Thyroid gland (tissue), 4 donors: ENCODE measurements around the gene ZCWPW1. TPM values are rescaled to one million over a fixed set of nuclear protein-coding genes. Genes with fewer than 3 reads are reported as not detected.

Source experiments
- DNase-seq, 2 donors: peaks; one replicate each; pipeline ENCODE4 v3.0.0-alpha.2; 2019
- H3K27ac ChIP-seq, 3 donors: fragments of 200-600 bp; sonication (generic); 1 replicate in 2 of 3; 2 replicates in 1 of 3; pipeline ENCODE4 v1.5.1; 2016 to 2019; ENCODE audit warnings: mild to moderate bottlenecking in 1 of 3, moderate library complexity in 1 of 3
- H3K27me3 ChIP-seq: fragments of 200-600 bp; sonication (generic); one replicate; pipeline ENCODE4 v1.5.1; 2019
- H3K36me3 ChIP-seq, 2 donors: fragments of 200-600 bp; sonication (generic); one replicate each; pipeline ENCODE4 v1.5.1; 2016 to 2019
- H3K4me1 ChIP-seq, 2 donors: fragments of 200-600 bp; sonication (generic); one replicate each; pipeline ENCODE4 v1.5.1; 2017 to 2019
- H3K4me3 ChIP-seq, 3 donors: fragments of 200-600 bp; sonication (generic); replicated peaks in 1 of 3; 1 replicate in 2 of 3; 2 replicates in 1 of 3; pipeline ENCODE4 v1.5.1; 2016; ENCODE audit warnings: mild to moderate bottlenecking in 1 of 3
- H3K9me3 ChIP-seq: fragments of 200-600 bp; sonication (generic); one replicate; pipeline ENCODE4 v1.5.1; 2017
- POLR2A ChIP-seq, 2 donors: fragments of 450-650 bp; IDR thresholded peaks; one replicate each; pipeline ENCODE4 v1.6.1; 2017; ENCODE audit warnings: antibody characterized with exemption in 2 of 2, mild to moderate bottlenecking in 2 of 2, moderate library complexity in 1 of 2
- WGBS, 2 donors: methylation state at CpG; one replicate each; pipeline ENCODE4 v1.1.5; 2017; 5-methylcytosine and 5-hydroxymethylcytosine counted together
- intact Hi-C: fragments of 100-400 bp; cut with DNase I; formaldehyde crosslinking; loops from one replicate; pipeline ENCODE4 v1.15.1; 2023
- total RNA-seq, 4 donors: library from RNA; depleted of rRNA; stranded (reverse); fragments of >200 nt; gene quantifications; one replicate each; pipeline ENCODE4 v1.2.3, GENCODE V29; 2016
- TF ChIP-seq, protein P1 (sequence below), 6 experiments: fragments of 200-600 bp in 3 of 6; fragments of 450-650 bp in 3 of 6; sonication (generic) in 3 of 6; IDR thresholded peaks; one replicate each; pipeline ENCODE4 v1.5.1; 2016 to 2019; ENCODE audit warnings: antibody characterized with exemption in 6 of 6, mild to moderate bottlenecking in 2 of 6, inconsistent platforms in 1 of 6, moderate library complexity in 1 of 6

The ZCWPW1 gene
- total RNA-seq, 4 donors from 2014 or later = 3.6 to 7.1 (median 4.3) TPM

DNA sequence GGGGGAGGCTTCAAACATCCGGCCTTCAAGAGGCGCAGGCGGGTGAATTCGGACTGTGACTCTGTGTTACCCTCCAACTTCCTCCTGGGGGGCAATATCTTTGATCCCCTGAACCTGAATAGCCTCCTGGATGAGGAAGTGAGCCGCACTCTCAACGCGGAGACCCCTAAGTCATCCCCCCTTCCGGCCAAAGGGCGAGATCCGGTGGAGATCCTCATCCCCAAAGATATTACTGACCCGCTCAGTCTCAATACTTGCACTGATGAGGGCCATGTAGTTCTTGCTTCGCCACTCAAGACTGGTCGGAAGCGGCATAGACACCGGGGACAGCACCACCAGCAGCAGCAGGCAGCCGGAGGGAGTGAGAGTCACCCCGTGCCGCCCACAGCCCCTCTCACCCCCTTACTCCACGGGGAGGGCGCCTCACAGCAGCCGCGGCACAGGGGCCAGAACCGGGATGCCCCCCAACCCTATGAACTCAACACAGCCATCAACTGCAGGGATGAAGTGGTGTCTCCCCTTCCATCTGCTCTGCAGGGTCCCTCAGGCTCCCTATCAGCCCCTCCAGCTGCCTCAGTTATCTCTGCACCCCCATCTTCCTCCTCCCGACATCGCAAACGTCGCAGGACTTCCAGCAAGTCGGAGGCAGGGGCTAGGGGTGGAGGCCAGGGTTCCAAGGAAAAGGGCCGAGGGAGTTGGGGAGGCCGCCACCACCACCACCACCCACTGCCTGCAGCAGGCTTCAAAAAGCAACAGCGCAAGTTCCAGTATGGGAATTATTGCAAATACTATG is 2.2 kb upstream of the ZCWPW1 start:
- TF ChIP-seq, protein P1, sequence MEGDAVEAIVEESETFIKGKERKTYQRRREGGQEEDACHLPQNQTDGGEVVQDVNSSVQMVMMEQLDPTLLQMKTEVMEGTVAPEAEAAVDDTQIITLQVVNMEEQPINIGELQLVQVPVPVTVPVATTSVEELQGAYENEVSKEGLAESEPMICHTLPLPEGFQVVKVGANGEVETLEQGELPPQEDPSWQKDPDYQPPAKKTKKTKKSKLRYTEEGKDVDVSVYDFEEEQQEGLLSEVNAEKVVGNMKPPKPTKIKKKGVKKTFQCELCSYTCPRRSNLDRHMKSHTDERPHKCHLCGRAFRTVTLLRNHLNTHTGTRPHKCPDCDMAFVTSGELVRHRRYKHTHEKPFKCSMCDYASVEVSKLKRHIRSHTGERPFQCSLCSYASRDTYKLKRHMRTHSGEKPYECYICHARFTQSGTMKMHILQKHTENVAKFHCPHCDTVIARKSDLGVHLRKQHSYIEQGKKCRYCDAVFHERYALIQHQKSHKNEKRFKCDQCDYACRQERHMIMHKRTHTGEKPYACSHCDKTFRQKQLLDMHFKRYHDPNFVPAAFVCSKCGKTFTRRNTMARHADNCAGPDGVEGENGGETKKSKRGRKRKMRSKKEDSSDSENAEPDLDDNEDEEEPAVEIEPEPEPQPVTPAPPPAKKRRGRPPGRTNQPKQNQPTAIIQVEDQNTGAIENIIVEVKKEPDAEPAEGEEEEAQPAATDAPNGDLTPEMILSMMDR (IDR thresholded peaks at IDR 0.05) = no peak
- TF ChIP-seq POLR2A (IDR thresholded peaks at IDR 0.05) = no peak
- H3K4me3 ChIP-seq = peak overlapping the region; percentile 36 to 89 (median 88)
- WGBS, 2 donors = 19% methylated on average over 24 to 27 of the region's 31 CpGs
- intact Hi-C loops = no loop called here
- peaks cover 17 to 20% of the 10 kb centered on the region in 2 donors for H3K36me3 ChIP-seq
- peak; percentile 47 to 49 for DNase-seq
- H3K27me3 ChIP-seq = no peaks in the 10 kb centered on the region
- H3K9me3 ChIP-seq = no peaks in the 10 kb centered on the region
- H3K4me1 ChIP-seq = peaks cover 39 to 57% of the 10 kb centered on the region in 2 donors
- H3K27ac ChIP-seq = peak overlapping the region; percentile 99 to 100 (median 99)

DNA sequence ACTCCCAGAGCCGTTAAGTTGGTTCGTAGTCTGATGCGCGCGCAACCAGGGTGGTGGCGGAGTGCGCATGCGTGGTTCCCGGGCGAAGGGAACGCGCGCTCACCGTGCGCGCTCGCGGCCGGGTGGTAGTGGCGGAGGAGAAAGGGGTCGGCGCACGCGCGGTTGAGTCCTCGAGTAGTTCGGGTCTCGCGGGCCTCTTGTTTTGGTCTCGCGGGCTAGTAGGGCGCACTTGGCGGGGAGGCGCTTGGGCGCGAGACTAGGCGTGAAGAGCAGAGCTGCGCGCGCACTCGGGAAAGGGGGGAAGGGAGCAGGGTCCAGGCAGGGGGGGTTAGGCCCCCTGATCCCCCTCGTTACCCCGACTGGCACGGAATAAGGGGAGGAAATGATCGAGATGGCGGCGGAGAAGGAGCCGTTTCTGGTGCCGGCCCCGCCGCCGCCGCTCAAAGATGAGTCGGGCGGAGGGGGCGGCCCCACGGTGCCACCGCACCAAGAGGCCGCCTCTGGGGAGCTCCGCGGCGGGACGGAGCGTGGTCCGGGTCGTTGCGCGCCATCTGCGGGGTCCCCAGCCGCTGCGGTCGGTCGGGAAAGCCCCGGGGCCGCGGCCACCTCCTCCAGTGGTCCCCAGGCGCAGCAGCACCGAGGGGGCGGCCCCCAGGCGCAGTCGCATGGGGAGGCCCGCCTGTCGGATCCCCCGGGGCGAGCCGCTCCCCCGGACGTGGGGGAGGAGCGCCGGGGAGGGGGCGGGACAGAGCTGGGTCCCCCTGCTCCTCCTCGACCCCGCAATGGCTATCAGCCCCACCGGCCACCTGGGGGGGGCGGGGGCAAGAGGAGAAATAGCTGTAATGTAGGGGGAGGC is 1.4 kb upstream of the ZCWPW1 start, which contains the start of gene MEPCE:
Gene MEPCE (plus strand): TSS at position 195 of the 856 bp plus-strand sequence. CDS start 188 bp downstream, at position 383.
- Histone ChIP-seq H3K4me1 (peaks cover 34 to 51% of the 10 kb centered on the region in 2 donors), H3K9me3 (no peaks in the 10 kb centered on the region), H3K36me3 (peaks cover 17 to 20% of the 10 kb centered on the region in 2 donors), H3K27ac (peak within 1 kb of the TSS; percentile 99 to 100 (median 99)), H3K4me3 (peak within 1 kb of the TSS; percentile 36 to 89 (median 88)), H3K27me3 (no peaks in the 10 kb centered on the region)
- TF ChIP-seq, protein P1 (IDR thresholded peaks at IDR 0.05) = no peak
- peak in 1 of 2 donors; percentile 82 for TF ChIP-seq POLR2A (IDR thresholded peaks at IDR 0.05)
- DNase-seq = peak; percentile 97 to 98
- intact Hi-C loops = no loop called here
- 0% methylated on average over 36 to 39 of the region's 95 CpGs for WGBS, 2 donors

DNA sequence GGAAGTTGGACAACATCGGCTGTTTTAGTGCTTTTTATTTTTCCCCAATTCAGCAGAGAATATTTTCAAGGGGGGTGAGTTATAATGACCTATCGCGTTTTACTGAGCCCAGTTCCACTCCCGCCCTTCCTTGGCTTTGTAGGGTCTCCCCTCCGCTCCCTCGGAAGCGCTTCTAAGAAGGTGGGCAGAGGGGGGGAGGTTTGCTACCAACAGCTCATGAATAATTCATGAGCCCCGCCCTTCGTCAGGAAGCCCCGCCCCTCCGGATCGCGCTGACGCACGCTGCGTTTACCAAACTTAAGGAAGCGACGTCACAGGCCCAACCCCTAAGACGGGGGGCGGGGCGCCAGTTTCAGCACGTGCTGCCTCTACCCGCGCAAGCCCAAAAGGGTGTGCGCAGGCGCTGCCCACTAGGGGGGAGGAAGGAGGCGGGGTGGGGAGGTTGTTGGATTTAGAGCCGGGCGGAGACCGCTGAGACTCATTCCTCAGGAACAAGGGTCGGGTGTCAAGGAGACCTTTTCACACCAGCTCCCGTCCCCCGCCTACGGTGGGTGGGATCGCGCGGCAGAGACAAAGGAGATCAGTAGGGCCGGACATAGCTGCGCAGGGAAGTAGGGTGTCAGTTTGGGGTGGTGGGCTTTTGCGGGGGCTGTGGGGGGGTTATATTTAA is 599 bp upstream of the ZCWPW1 start:
- peak; percentile 74 to 79 for TF ChIP-seq POLR2A (IDR thresholded peaks at IDR 0.05)
- TF ChIP-seq, protein P1 (IDR thresholded peaks at IDR 0.05) = peak in 3 of 6 experiments; percentile 36 to 45 (median 41)
- intact Hi-C loops = no loop called here
- 1% methylated on average over 22 to 37 of the region's 40 CpGs for WGBS, 2 donors

DNA sequence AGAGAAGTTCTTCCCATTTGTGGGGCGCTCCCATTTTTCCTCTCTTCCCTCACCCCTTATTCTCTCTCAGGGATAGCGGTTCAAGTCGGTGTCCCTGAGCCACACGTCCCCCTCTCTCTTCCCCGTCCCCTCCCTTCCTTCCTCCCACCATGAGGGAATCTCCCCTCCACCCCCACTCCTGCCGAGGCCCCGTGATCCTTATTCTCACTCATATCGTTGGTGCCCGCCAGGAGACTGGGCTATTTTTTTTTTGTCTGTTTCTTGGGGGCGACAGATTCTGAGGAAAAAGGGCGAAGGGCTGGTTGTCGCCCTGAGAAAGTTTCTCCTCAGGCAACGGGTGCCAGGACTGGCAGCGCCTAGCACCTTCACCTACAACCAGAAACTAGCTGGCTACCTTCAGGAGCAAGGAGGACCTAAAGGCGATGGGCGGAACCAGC is 723 bp downstream of the ZCWPW1 start:
- intact Hi-C loops = no loop called here
- 42 to 48% methylated on average over 16 of the region's 16 CpGs for WGBS, 2 donors

More for the DNA sequence above, 599 bp upstream of the ZCWPW1 start:
- no peaks in the 10 kb centered on the region for H3K27me3 ChIP-seq
- H3K9me3 ChIP-seq = no peaks in the 10 kb centered on the region
- DNase-seq = peak; percentile 100
- H3K4me1 ChIP-seq = peaks cover 31 to 43% of the 10 kb centered on the region in 2 donors
- H3K4me3 ChIP-seq = peak overlapping the region; percentile 36 to 89 (median 88)
- H3K27ac ChIP-seq = peak overlapping the region; percentile 99 to 100 (median 99)
- peaks cover 9 to 13% of the 10 kb centered on the region in 2 donors for H3K36me3 ChIP-seq

DNA sequence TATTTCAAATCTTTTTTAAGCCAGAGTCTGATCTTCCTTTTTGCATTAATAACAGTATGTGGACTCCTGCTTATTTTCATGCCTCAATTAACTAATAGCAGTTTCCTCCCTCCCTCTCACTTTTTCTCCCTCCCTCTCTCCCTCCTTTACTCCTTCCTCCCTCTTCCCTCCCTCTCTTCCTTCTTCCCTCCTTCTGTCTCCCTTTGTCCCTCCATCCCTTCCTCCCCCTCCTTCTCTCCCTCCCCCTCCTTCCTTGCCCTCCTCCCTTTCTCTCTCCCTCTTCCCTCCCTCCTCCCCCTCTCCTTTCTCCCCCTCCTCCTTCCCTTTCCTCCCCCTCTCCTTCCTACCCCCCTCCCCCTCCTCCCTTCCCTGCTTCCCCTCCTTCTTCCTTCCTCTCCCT is 2.0 kb downstream of the ZCWPW1 start:
- intact Hi-C loops = no loop called here
- no peak overlapping the region for H3K27ac ChIP-seq
- no peaks in the 10 kb centered on the region for H3K36me3 ChIP-seq
- H3K9me3 ChIP-seq = no peaks in the 10 kb centered on the region
- no peak for DNase-seq
- peaks cover 15 to 17% of the 10 kb centered on the region in 2 donors for H3K4me1 ChIP-seq
- no peaks in the 10 kb centered on the region for H3K27me3 ChIP-seq
- no peak overlapping the region for H3K4me3 ChIP-seq
- TF ChIP-seq, protein P1 (IDR thresholded peaks at IDR 0.05) = no peak

More for the DNA sequence above, 723 bp downstream of the ZCWPW1 start:
- Histone ChIP-seq H3K36me3 (no peaks in the 10 kb centered on the region), H3K4me1 (peaks cover 28 to 30% of the 10 kb centered on the region in 2 donors), H3K27ac (peak overlapping the region in 2 of 3 donors; percentile 99), H3K9me3 (no peaks in the 10 kb centered on the region), H3K4me3 (peak overlapping the region in 1 of 3 donors; percentile 89), H3K27me3 (no peaks in the 10 kb centered on the region)
- DNase-seq = no peak
- TF ChIP-seq POLR2A (IDR thresholded peaks at IDR 0.05) = no peak
